Measurements from ENCODE around the gene TMEM30B.
"Not testable (repeated sequence)": the region's sequence is repeated elsewhere in the genome, so short reads cannot be mapped to it uniquely, and the experiment has no call there.

Gene TMEM30B
- total RNA-seq, result 0 to 0.39 (median 0) reads per million in 18 experiments

- no peak for DNase-seq
Observed at GRCh38 chr14:61281186-61281947, at the start of gene TMEM30B. Gene TMEM30B (minus strand): TSS chr14:61281338. CDS start chr14:61281147, 191 bp downstream.

- DNase-seq, result no peak
Observed at GRCh38 chr14:61330511-61330910, 49.4 kb upstream of the TMEM30B start.

GRCh38 chr14:61329478-61330051, 48.4 kb upstream of the TMEM30B start:
- DNase-seq, result peak; percentile 53 to 73

- DNase-seq, result peak; percentile 33 to 54
Observed at GRCh38 chr14:61328626-61329262, 47.6 kb upstream of the TMEM30B start.

- DNase-seq, result no peak
Observed at GRCh38 chr14:61326847-61327246, 45.7 kb upstream of the TMEM30B start.

GRCh38 chr14:61326146-61326545, 45.0 kb upstream of the TMEM30B start:
- no peak for DNase-seq

GRCh38 chr14:61325166-61325565, 44.0 kb upstream of the TMEM30B start:
- DNase-seq, result no peak

- no peak for DNase-seq
Observed at GRCh38 chr14:61323970-61324369, 42.8 kb upstream of the TMEM30B start.

GRCh38 chr14:61322799-61323290, 41.7 kb upstream of the TMEM30B start:
- no peak for DNase-seq

- no peak for DNase-seq
Observed at GRCh38 chr14:61322011-61322798, 41.1 kb upstream of the TMEM30B start.

GRCh38 chr14:61321385-61322010, 40.4 kb upstream of the TMEM30B start, which contains the start of gene PRKCH:
Gene PRKCH (plus strand): TSS chr14:61321579. CDS start chr14:61322102, 523 bp downstream.
- peak; percentile 61 to 79 for DNase-seq

GRCh38 chr14:61320806-61321384, 39.8 kb upstream of the TMEM30B start:
- DNase-seq, result no peak

GRCh38 chr14:61320170-61320569, 39.0 kb upstream of the TMEM30B start:
- DNase-seq, result not testable (repeated sequence)

GRCh38 chr14:61319706-61320105, 38.6 kb upstream of the TMEM30B start:
- DNase-seq, result no peak

GRCh38 chr14:61319086-61319485, 37.9 kb upstream of the TMEM30B start:
- DNase-seq, result no peak

- no peak for DNase-seq
Observed at GRCh38 chr14:61315313-61315712, 34.2 kb upstream of the TMEM30B start.

- not testable (repeated sequence) for DNase-seq
Observed at GRCh38 chr14:61308701-61309100, 27.6 kb upstream of the TMEM30B start.

GRCh38 chr14:61308198-61308597, 27.1 kb upstream of the TMEM30B start:
- no peak for DNase-seq

- DNase-seq, result no peak
Observed at GRCh38 chr14:61304688-61305087, 23.6 kb upstream of the TMEM30B start.

- DNase-seq, result no peak
Observed at GRCh38 chr14:61300754-61301153, 19.6 kb upstream of the TMEM30B start.

- DNase-seq, result no peak
Observed at GRCh38 chr14:61300209-61300608, 19.1 kb upstream of the TMEM30B start.

GRCh38 chr14:61298824-61299223, 17.7 kb upstream of the TMEM30B start:
- no peak for DNase-seq

Measured in inflammatory macrophage (primary cell).